B cell (primary cell): Measurements from ENCODE around the gene MICU1. TPM values are rescaled to one million over a fixed set of nuclear protein-coding genes. Genes with fewer than 3 reads are reported as not detected.

Source experiments
- ATAC-seq: fragments of 200-7000 bp; cut with Tn5 transposase; one replicate; pipeline ENCODE4 v1.10.0; 2021; ENCODE audit warnings: low read depth, mild to moderate bottlenecking, moderate number of reproducible peaks, moderate library complexity
- CTCF ChIA-PET: fragments of 350-600 bp; sonication (Branson Sonifier 250); formaldehyde crosslinking; loops from one replicate; lab custom pipeline; 2021; ENCODE audit warnings: antibody characterized with exemption, inconsistent platforms; lab: Charles Lee
- POLR2A ChIA-PET: fragments of 350-600 bp; sonication (Branson Sonifier 250); formaldehyde crosslinking; loops from one replicate; lab custom pipeline; 2021; ENCODE audit warnings: antibody characterized with exemption; lab: Charles Lee
- DNase-seq: peaks from one replicate; pipeline ENCODE4 v3.0.0; 2013
- H2AFZ ChIP-seq: 2 replicates; pipeline ENCODE4 v1.6.1; 2012; ENCODE audit warnings: mild to moderate bottlenecking, low read depth, low read length; ENCODE audit not compliant: insufficient read depth, poor library complexity, severe bottlenecking
- H3K27ac ChIP-seq, 2 donors: 1 replicate in 1 of 2; 2 replicates in 1 of 2; pipeline ENCODE4 v1.5.1; 2012 to 2013; ENCODE audit warnings: low read length in 2 of 2, mild to moderate bottlenecking in 2 of 2, moderate library complexity in 1 of 2
- H3K27me3 ChIP-seq, 4 experiments: fragments of 200-600 bp in 1 of 4; sonication (generic) in 1 of 4; replicated peaks in 1 of 4; 1 replicate in 2 of 4; 2 replicates in 2 of 4; pipeline versions ENCODE4 v1.6.1 to v1.7.0; 2013 to 2016; ENCODE audit warnings: low read length in 3 of 4, mild to moderate bottlenecking in 2 of 4, mixed read lengths in 1 of 4, moderate library complexity in 1 of 4; ENCODE audit not compliant: insufficient read depth in 4 of 4, control insufficient read depth in 3 of 4; ENCODE audit errors: control extremely low read depth in 1 of 4
- H3K36me3 ChIP-seq, 2 experiments: replicated peaks in 1 of 2; 1 replicate in 1 of 2; 2 replicates in 1 of 2; pipeline versions ENCODE4 v1.6.1 to v1.7.1; 2013; ENCODE audit warnings: low read length in 1 of 2; ENCODE audit not compliant: insufficient read depth in 2 of 2, control insufficient read depth in 1 of 2; ENCODE audit errors: control extremely low read depth in 1 of 2, extremely low read depth in 1 of 2
- H3K4me1 ChIP-seq, 2 donors: fragments of 200-600 bp in 1 of 2; sonication (generic) in 1 of 2; 1 replicate in 1 of 2; 2 replicates in 1 of 2; pipeline versions ENCODE4 v1.5.1 to v1.6.1; 2013 to 2017; ENCODE audit warnings: low read length in 2 of 2; ENCODE audit not compliant: control insufficient read depth in 2 of 2, insufficient read depth in 2 of 2
- H3K4me2 ChIP-seq: replicated peaks from 2 replicates; pipeline ENCODE3; 2012; ENCODE audit warnings: mild to moderate bottlenecking, low read depth, low read length; ENCODE audit not compliant: poor library complexity, severe bottlenecking
- H3K4me3 ChIP-seq, 5 experiments: fragments of 200-600 bp in 1 of 5; sonication (generic) in 1 of 5; 1 replicate in 3 of 5; 2 replicates in 2 of 5; pipeline versions ENCODE4 v1.5.1 to v1.7.0; 2011 to 2016; ENCODE audit warnings: low read length in 4 of 5, mild to moderate bottlenecking in 4 of 5, low read depth in 2 of 5, control low read depth in 1 of 5, moderate library complexity in 1 of 5; ENCODE audit not compliant: insufficient read depth in 1 of 5; ENCODE audit errors: control extremely low read depth in 1 of 5, extremely low read depth in 1 of 5
- H3K79me2 ChIP-seq: fragments of 200-600 bp; sonication (generic); one replicate; pipeline ENCODE4 v1.6.0; 2016; ENCODE audit warnings: low read length; ENCODE audit not compliant: control insufficient read depth, insufficient read depth
- H3K9ac ChIP-seq: fragments of 200-600 bp; sonication (generic); 2 replicates; pipeline ENCODE4 v1.6.1; 2017; ENCODE audit warnings: mild to moderate bottlenecking, low read length, moderate library complexity
- H3K9me3 ChIP-seq, 3 donors: one replicate each; pipeline versions ENCODE4 v1.6.1 to v1.7.1; 2013; ENCODE audit warnings: low read length in 2 of 3; ENCODE audit not compliant: control insufficient read depth in 2 of 3, insufficient read depth in 1 of 3; ENCODE audit errors: control extremely low read depth in 1 of 3
- H4K20me1 ChIP-seq: 2 replicates; pipeline ENCODE4 v1.6.0; 2012; ENCODE audit warnings: mild to moderate bottlenecking, low read length; ENCODE audit not compliant: insufficient read depth, control insufficient read depth, poor library complexity, severe bottlenecking
- H3K27ac Mint-ChIP-seq: one replicate; pipeline ENCODE4 v1.8.0; 2021; ENCODE audit warnings: mixed read lengths
- H3K27me3 Mint-ChIP-seq: one replicate; pipeline ENCODE4 v1.8.0; 2021; ENCODE audit warnings: mixed read lengths
- H3K4me1 Mint-ChIP-seq: one replicate; pipeline ENCODE4 v1.8.0; 2021; ENCODE audit warnings: mixed read lengths
- H3K4me3 Mint-ChIP-seq: one replicate; pipeline ENCODE4 v1.8.0; 2021; ENCODE audit warnings: mixed read lengths
- H3K9me3 Mint-ChIP-seq: one replicate; pipeline ENCODE4 v1.8.0; 2022; ENCODE audit warnings: mixed read lengths; ENCODE audit not compliant: insufficient read depth
- CTCF ChIP-seq: fragments of 200-600 bp; IDR thresholded peaks from one replicate; pipeline ENCODE4 v1.8.0; 2022; ENCODE audit warnings: antibody characterized with exemption, mild to moderate bottlenecking
- EZH2 ChIP-seq: IDR thresholded peaks from 2 replicates; pipeline ENCODE4 v1.6.1; 2012; ENCODE audit warnings: borderline replicate concordance, low read depth, mild to moderate bottlenecking, moderate library complexity, low read length; ENCODE audit not compliant: insufficient read depth, poor library complexity, severe bottlenecking
- WGBS: methylation state at CpG from one replicate; pipeline ENCODE4 v1.1.5; 2013; ENCODE audit warnings: missing lambda C conversion rate; ENCODE audit not compliant: insufficient coverage; 5-methylcytosine and 5-hydroxymethylcytosine counted together
- intact Hi-C: fragments of 100-400 bp; cut with micrococcal nuclease; formaldehyde crosslinking; loops from one replicate; pipeline ENCODE4 v1.10.0; 2022
- polyA plus RNA-seq: library from polyadenylated mRNA; depleted of rRNA; stranded (reverse); fragments of >200 nt; gene quantifications from 2 replicates; pipeline ENCODE4 v1.2.3, GENCODE V29; 2012
- total RNA-seq, 2 donors: library from RNA; stranded (reverse); fragments of 120-200 nt in 1 of 2; gene quantifications; 1 replicate in 1 of 2; 2 replicates in 1 of 2; pipeline versions ENCODE4 v1.2.3 to v1.2.4, GENCODE V29; 2013 to 2022

The MICU1 gene
- total and polyA plus RNA-seq, 2 donors (not counting 1 experiment from before 2014, with no cell fraction given): 12.0 to 34.7 TPM

DNA sequence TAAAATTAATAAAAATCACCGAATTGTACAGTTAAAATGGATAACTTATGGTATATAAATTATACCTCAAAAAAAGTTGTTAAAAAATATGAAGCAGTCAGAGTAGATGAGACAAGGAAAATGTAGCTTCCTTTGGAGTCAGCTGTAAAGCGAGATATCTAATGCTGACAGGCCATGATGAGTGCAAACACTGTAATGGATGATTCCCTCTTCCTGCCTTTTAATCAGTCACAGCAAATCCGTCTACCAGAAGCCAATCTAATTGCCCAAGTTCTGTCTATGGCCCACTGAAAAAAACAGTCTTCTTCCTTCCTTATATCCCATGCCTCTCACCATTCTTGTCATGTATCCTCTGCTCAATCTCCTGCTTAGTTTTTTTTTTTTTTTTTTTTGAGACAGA is 211.2 kb downstream of the MICU1 start:
- ChIA-PET POLR2A (no interaction called here), CTCF (interaction anchor here (0.7 kb wide), 1 partner anchor 45 kb away, joined by 3 read pairs; no protein-coding TSS in a partner anchor)
- intact Hi-C loops: no loop called here
- Histone ChIP-seq H3K9ac (no peak overlapping the region), H3K9me3 (peaks cover 0 to 4% (median 4%) of the 10 kb centered on the region in 3 donors), H3K36me3 (peaks cover 0 to 6% of the 10 kb centered on the region in 2 experiments), H4K20me1 (no peaks in the 10 kb centered on the region), H3K27ac (no peak overlapping the region), H3K27me3 (no peaks in the 10 kb centered on the region), H3K4me1 (no peaks in the 10 kb centered on the region), H2AFZ (no peak overlapping the region), H3K4me3 (no peak overlapping the region), H3K4me2 (no peak overlapping the region), H3K79me2 (no peaks in the 10 kb centered on the region)
- no peaks in the 10 kb centered on the region for H3K27me3 Mint-ChIP-seq
- no peaks in the 10 kb centered on the region for H3K4me1 Mint-ChIP-seq
- H3K27ac Mint-ChIP-seq: no peak overlapping the region
- DNase-seq: no peak
- H3K4me3 Mint-ChIP-seq: no peak overlapping the region
- no peak for TF ChIP-seq CTCF
- no peak for TF ChIP-seq EZH2
- 100% methylated on average over 1 of the region's 3 CpGs for WGBS
- H3K9me3 Mint-ChIP-seq: peaks cover 2% of the 10 kb centered on the region
- ATAC-seq: no peak

DNA sequence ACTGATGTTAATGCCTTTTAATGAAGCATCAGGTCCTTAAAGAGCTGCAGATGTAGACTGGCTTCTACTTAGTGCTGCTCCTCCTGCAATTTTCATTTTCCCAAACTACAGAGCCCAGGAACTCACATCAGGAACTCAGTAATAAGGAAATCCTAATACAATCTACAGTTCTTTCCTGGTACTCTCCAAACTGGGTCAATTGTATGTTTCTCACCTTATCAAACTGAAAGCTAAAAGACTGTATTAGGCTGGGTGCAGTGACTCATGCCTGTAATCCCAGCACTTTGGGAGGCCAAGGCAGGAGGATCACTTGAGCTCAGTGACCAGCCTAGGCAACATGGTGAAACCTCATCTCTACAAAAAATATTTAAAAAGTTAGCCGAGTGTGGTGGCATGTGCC is 216.7 kb downstream of the MICU1 start:
- no peak overlapping the region for H3K4me3 ChIP-seq
- TF ChIP-seq CTCF (no peak), EZH2 (no peak)
- H3K4me1 Mint-ChIP-seq: peaks cover 10% of the 10 kb centered on the region
- CTCF ChIA-PET: interaction anchor here (0.9 kb wide), 1 partner anchor 45 kb away, joined by 4 read pairs; no protein-coding TSS in a partner anchor
- H4K20me1 ChIP-seq: no peaks in the 10 kb centered on the region
- no peaks in the 10 kb centered on the region for H3K79me2 ChIP-seq
- no peak overlapping the region for H3K4me2 ChIP-seq
- no peak overlapping the region for H3K4me3 Mint-ChIP-seq
- intact Hi-C loops: no loop called here
- ATAC-seq (no peak), DNase-seq (no peak)
- H3K36me3 ChIP-seq: peaks cover 0 to 4% of the 10 kb centered on the region in 2 experiments
- H3K27ac ChIP-seq: no peak overlapping the region
- no peak overlapping the region for H3K9ac ChIP-seq
- POLR2A ChIA-PET: no interaction called here
- no peaks in the 10 kb centered on the region for H3K9me3 Mint-ChIP-seq
- H2AFZ ChIP-seq: no peak overlapping the region
- no peaks in the 10 kb centered on the region for H3K27me3 Mint-ChIP-seq
- H3K27ac Mint-ChIP-seq: no peak overlapping the region
- no peaks in the 10 kb centered on the region for H3K4me1 ChIP-seq
- no CpG with 5 or more reads among the region's 1 CpG for WGBS
- no peaks in the 10 kb centered on the region for H3K27me3 ChIP-seq
- peaks cover 0 to 4% (median 4%) of the 10 kb centered on the region in 3 donors for H3K9me3 ChIP-seq
